NCI-H2081 treated with DMSO at 0.1 percent for 48 hours (cell line): ENCODE measurements around the gene CSPG5.

Experiments
- DNase-seq: peaks from one replicate; lab custom pipeline; 2025; lab: John Stamatoyannopoulos, UW

CSPG5 gene

GRCh38 chr3:47578691-47579632 is at the start of gene CSPG5:
Gene CSPG5, minus strand, starts transcription at chr3:47578865. Its CDS starts 172 bp downstream, at chr3:47578693.
- DNase-seq, result no peak

GRCh38 chr3:47628426-47628825 is 49.8 kb upstream of the CSPG5 start:
- no peak for DNase-seq

GRCh38 chr3:47622671-47623461 is 44.2 kb upstream of the CSPG5 start:
- no peak for DNase-seq

- no peak for DNase-seq
Measured at GRCh38 chr3:47617086-47618010, 38.7 kb upstream of the CSPG5 start.

- no peak for DNase-seq
Measured at GRCh38 chr3:47614788-47615187, 36.1 kb upstream of the CSPG5 start.

- no peak for DNase-seq
Measured at GRCh38 chr3:47613722-47614121, 35.1 kb upstream of the CSPG5 start.

GRCh38 chr3:47612879-47613278 is 34.2 kb upstream of the CSPG5 start:
- no peak for DNase-seq

- DNase-seq, result no peak
Measured at GRCh38 chr3:47612178-47612577, 33.5 kb upstream of the CSPG5 start.

GRCh38 chr3:47611576-47611975 is 32.9 kb upstream of the CSPG5 start:
- DNase-seq, result no peak

- no peak for DNase-seq
Measured at GRCh38 chr3:47610583-47610982, 31.9 kb upstream of the CSPG5 start.

GRCh38 chr3:47607335-47607734 is 28.7 kb upstream of the CSPG5 start:
- no peak for DNase-seq

GRCh38 chr3:47606165-47606564 is 27.5 kb upstream of the CSPG5 start:
- DNase-seq, result no peak

- DNase-seq, result no peak
Measured at GRCh38 chr3:47605652-47606051, 27.0 kb upstream of the CSPG5 start.

GRCh38 chr3:47604145-47604544 is 25.5 kb upstream of the CSPG5 start:
- no peak for DNase-seq

- DNase-seq, result no peak
Measured at GRCh38 chr3:47603332-47603731, 24.7 kb upstream of the CSPG5 start.

GRCh38 chr3:47601281-47601680 is 22.6 kb upstream of the CSPG5 start:
- DNase-seq, result no peak

GRCh38 chr3:47594792-47595191 is 16.1 kb upstream of the CSPG5 start:
- DNase-seq, result no peak

- DNase-seq, result no peak
Measured at GRCh38 chr3:47592066-47592795, 13.6 kb upstream of the CSPG5 start.

- no peak for DNase-seq
Measured at GRCh38 chr3:47590216-47590615, 11.6 kb upstream of the CSPG5 start.

GRCh38 chr3:47588587-47588986 is 9.9 kb upstream of the CSPG5 start:
- DNase-seq, result no peak

- DNase-seq, result no peak
Measured at GRCh38 chr3:47588053-47588452, 9.4 kb upstream of the CSPG5 start.
